K562 (cell line): Measurements from ENCODE around the gene TMEM126B. TPM values are rescaled to one million over a fixed set of nuclear protein-coding genes. Genes with fewer than 3 reads are reported as not detected.

Experiments
- ARHGAP35 ChIP-seq: fragments of 450-650 bp; IDR thresholded peaks from 2 replicates; pipeline ENCODE4 v1.6.1; 2018; ENCODE audit not compliant: partially characterized antibody
- ATF1 ChIP-seq, 2 experiments: fragments of 450-650 bp in 1 of 2; IDR thresholded peaks; 2 replicates each; pipeline ENCODE4 v1.6.1; 2016; ENCODE audit warnings: missing compliant biosample characterization in 1 of 2, missing genetic modification characterization in 1 of 2
- NCOA4 ChIP-seq: fragments of 450-650 bp; IDR thresholded peaks from 2 replicates; pipeline ENCODE4 v1.6.1; 2018; ENCODE audit warnings: mild to moderate bottlenecking; ENCODE audit not compliant: partially characterized antibody
- NR4A1 ChIP-seq, 2 experiments: fragments of 250-450 bp in 1 of 2; fragments of 450-650 bp in 1 of 2; sonication (Bioruptor Pico) in 1 of 2; IDR thresholded peaks; 2 replicates each; pipeline versions ENCODE4 v1.4.0 to v1.6.1; 2016 to 2020; ENCODE audit warnings: mild to moderate bottlenecking in 2 of 2, missing compliant biosample characterization in 1 of 2, missing genetic modification characterization in 1 of 2, moderate library complexity in 1 of 2
- TCF3 ChIP-seq: sonication (generic); formaldehyde crosslinking; IDR thresholded peaks from 2 replicates; pipeline ENCODE4 v1.4.0; 2020; ENCODE audit warnings: mild to moderate bottlenecking, missing genetic modification reagents
- TRIM25 ChIP-seq: fragments of 450-650 bp; IDR thresholded peaks from 2 replicates; pipeline ENCODE4 v1.7.0; 2016; ENCODE audit warnings: borderline replicate concordance
- ZFP1 ChIP-seq: fragments of 450-650 bp; formaldehyde crosslinking; IDR thresholded peaks from 2 replicates; pipeline ENCODE4 v1.4.0; 2020; ENCODE audit warnings: mild to moderate bottlenecking, mixed read lengths
- ZNF263 ChIP-seq: sonication (generic); formaldehyde crosslinking; IDR thresholded peaks from 2 replicates; pipeline ENCODE4 v1.8.0; 2022; ENCODE audit warnings: mild to moderate bottlenecking, missing genetic modification reagents, borderline replicate concordance
- ZZZ3 ChIP-seq: fragments of 450-650 bp; IDR thresholded peaks from 2 replicates; pipeline ENCODE4 v1.6.1; 2016; ENCODE audit warnings: antibody characterized with exemption, mild to moderate bottlenecking, moderate library complexity
- polyA plus RNA-seq, 8 experiments: library from polyadenylated mRNA; depleted of rRNA in 4 of 8; stranded (reverse) in 5 of 8; unstranded in 3 of 8; fragments of >200 nt; fragmentation: Nextera tagmentation in 2 of 8; fragmentation: Illumina TruSeq in 1 of 8; extraction: Ambion mirVana in 2 of 8; extraction: Trizol in 1 of 8; gene quantifications; 2 replicates each; pipeline versions ENCODE4 v1.2.1 to v1.2.3, GENCODE V29; 2011 to 2014; ENCODE audit warnings: inconsistent platforms in 1 of 8, missing spikeins in 1 of 8
- total RNA-seq, 7 experiments: library from RNA; depleted of rRNA in 6 of 7; stranded (reverse); fragments of >200 nt in 6 of 7; fragmentation: Illumina TruSeq in 2 of 7; extraction: Trizol in 2 of 7; gene quantifications; 2 replicates each; pipeline versions ENCODE4 v1.2.1 to v1.2.3, GENCODE V29; 2011 to 2021; ENCODE audit warnings: low replicate concordance in 1 of 7
- TF ChIP-seq, protein P1 (sequence below): sonication (generic); formaldehyde crosslinking; IDR thresholded peaks from 2 replicates; pipeline ENCODE4 v1.9.0; 2022; ENCODE audit warnings: mild to moderate bottlenecking, missing genetic modification reagents
- TF ChIP-seq, protein P2 (sequence below): fragments of 450-650 bp; conservative IDR thresholded peaks from 2 replicates; pipeline ENCODE4 v1.6.1; 2016; ENCODE audit warnings: missing genetic modification characterization, low read depth, mild to moderate bottlenecking, control low read depth, missing compliant biosample characterization
- TF ChIP-seq, protein P3 (sequence below): fragments of 450-650 bp; IDR thresholded peaks from 2 replicates; pipeline ENCODE4 v1.6.1; 2017; ENCODE audit warnings: antibody characterized with exemption
- TF ChIP-seq, protein P4 (sequence below): fragments of 450-650 bp; conservative IDR thresholded peaks from 2 replicates; pipeline ENCODE4 v1.6.1; 2016; ENCODE audit warnings: missing genetic modification characterization, low read depth, mild to moderate bottlenecking, missing compliant biosample characterization, moderate library complexity
- TF ChIP-seq, protein P5 (sequence below): sonication (generic); formaldehyde crosslinking; IDR thresholded peaks from 2 replicates; pipeline ENCODE4 v1.8.0; 2022; ENCODE audit warnings: mild to moderate bottlenecking, missing genetic modification reagents

TMEM126B gene
- total and polyA plus RNA-seq, 9 of the 15 experiments (the other 6 are each of a cell fraction or from before 2014, with no cell fraction given) = 85.5 to 226 (median 164) TPM

DNA sequence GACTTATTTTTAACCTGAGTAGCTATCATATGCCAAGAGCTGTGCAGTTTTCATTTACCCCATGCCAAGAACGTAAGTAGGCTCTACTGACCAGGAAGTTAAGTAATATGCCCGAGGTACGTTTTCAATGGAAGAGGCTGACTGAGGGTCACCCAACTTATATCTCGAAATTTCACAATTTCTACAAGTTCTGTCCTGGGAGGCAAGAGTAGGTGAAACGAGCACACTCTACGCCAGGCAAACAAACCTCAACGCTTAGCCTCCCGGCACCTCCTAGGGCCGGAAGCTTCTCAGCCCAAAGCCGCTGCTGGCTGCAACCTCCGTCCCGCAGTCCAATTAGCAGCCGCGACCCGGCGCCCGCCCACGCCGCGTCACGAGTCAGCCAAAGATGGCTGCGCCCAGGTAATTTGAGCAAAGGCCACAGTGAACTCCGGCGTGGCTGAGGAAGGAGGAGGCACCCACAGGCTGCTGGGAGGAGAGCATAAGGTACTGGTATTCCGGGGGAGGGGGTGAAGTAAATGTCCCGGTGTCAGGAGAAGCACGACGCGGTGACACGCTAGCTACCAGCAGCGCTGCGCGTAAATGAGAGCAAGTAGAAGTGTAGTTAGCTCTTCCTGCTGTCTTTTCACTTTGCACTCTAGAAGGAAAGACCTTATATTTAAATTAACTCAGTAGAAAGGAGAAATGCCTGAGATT, 19.4 kb downstream of the TMEM126B start, which contains the start of gene TMEM126A (continued):
- TF ChIP-seq NR4A1 (CRISPR knock-in tag; IDR thresholded peaks at IDR 0.05) (no peak), NR4A1 (tag; IDR thresholded peaks at IDR 0.05) (no peak), ZFP1 (CRISPR knock-in tag) (no peak), TCF3 (CRISPR knock-in tag) (no peak), ATF1 (CRISPR knock-in tag; IDR thresholded peaks at IDR 0.05) (no peak), ATF1 (tag; IDR thresholded peaks at IDR 0.05) (peak; percentile 96), ZNF263 (CRISPR knock-in tag) (no peak), ZZZ3 (no peak), NCOA4 (no peak), TRIM25 (no peak), ARHGAP35 (no peak)
- TF ChIP-seq, protein P1, sequence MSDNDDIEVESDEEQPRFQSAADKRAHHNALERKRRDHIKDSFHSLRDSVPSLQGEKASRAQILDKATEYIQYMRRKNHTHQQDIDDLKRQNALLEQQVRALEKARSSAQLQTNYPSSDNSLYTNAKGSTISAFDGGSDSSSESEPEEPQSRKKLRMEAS (CRISPR knock-in tag) = peak; percentile 69
- TF ChIP-seq, protein P2, sequence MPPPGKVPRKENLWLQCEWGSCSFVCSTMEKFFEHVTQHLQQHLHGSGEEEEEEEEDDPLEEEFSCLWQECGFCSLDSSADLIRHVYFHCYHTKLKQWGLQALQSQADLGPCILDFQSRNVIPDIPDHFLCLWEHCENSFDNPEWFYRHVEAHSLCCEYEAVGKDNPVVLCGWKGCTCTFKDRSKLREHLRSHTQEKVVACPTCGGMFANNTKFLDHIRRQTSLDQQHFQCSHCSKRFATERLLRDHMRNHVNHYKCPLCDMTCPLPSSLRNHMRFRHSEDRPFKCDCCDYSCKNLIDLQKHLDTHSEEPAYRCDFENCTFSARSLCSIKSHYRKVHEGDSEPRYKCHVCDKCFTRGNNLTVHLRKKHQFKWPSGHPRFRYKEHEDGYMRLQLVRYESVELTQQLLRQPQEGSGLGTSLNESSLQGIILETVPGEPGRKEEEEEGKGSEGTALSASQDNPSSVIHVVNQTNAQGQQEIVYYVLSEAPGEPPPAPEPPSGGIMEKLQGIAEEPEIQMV (tag) = no peak
- TF ChIP-seq, protein P3, sequence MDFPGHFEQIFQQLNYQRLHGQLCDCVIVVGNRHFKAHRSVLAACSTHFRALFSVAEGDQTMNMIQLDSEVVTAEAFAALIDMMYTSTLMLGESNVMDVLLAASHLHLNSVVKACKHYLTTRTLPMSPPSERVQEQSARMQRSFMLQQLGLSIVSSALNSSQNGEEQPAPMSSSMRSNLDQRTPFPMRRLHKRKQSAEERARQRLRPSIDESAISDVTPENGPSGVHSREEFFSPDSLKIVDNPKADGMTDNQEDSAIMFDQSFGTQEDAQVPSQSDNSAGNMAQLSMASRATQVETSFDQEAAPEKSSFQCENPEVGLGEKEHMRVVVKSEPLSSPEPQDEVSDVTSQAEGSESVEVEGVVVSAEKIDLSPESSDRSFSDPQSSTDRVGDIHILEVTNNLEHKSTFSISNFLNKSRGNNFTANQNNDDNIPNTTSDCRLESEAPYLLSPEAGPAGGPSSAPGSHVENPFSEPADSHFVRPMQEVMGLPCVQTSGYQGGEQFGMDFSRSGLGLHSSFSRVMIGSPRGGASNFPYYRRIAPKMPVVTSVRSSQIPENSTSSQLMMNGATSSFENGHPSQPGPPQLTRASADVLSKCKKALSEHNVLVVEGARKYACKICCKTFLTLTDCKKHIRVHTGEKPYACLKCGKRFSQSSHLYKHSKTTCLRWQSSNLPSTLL = no peak
- TF ChIP-seq, protein P4, sequence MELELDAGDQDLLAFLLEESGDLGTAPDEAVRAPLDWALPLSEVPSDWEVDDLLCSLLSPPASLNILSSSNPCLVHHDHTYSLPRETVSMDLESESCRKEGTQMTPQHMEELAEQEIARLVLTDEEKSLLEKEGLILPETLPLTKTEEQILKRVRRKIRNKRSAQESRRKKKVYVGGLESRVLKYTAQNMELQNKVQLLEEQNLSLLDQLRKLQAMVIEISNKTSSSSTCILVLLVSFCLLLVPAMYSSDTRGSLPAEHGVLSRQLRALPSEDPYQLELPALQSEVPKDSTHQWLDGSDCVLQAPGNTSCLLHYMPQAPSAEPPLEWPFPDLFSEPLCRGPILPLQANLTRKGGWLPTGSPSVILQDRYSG (tag) = no peak
- TF ChIP-seq, protein P5, sequence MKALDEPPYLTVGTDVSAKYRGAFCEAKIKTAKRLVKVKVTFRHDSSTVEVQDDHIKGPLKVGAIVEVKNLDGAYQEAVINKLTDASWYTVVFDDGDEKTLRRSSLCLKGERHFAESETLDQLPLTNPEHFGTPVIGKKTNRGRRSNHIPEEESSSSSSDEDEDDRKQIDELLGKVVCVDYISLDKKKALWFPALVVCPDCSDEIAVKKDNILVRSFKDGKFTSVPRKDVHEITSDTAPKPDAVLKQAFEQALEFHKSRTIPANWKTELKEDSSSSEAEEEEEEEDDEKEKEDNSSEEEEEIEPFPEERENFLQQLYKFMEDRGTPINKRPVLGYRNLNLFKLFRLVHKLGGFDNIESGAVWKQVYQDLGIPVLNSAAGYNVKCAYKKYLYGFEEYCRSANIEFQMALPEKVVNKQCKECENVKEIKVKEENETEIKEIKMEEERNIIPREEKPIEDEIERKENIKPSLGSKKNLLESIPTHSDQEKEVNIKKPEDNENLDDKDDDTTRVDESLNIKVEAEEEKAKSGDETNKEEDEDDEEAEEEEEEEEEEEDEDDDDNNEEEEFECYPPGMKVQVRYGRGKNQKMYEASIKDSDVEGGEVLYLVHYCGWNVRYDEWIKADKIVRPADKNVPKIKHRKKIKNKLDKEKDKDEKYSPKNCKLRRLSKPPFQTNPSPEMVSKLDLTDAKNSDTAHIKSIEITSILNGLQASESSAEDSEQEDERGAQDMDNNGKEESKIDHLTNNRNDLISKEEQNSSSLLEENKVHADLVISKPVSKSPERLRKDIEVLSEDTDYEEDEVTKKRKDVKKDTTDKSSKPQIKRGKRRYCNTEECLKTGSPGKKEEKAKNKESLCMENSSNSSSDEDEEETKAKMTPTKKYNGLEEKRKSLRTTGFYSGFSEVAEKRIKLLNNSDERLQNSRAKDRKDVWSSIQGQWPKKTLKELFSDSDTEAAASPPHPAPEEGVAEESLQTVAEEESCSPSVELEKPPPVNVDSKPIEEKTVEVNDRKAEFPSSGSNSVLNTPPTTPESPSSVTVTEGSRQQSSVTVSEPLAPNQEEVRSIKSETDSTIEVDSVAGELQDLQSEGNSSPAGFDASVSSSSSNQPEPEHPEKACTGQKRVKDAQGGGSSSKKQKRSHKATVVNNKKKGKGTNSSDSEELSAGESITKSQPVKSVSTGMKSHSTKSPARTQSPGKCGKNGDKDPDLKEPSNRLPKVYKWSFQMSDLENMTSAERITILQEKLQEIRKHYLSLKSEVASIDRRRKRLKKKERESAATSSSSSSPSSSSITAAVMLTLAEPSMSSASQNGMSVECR (CRISPR knock-in tag) = peak; percentile 69
